HEK293 (cell line): ENCODE data around the gene TFB2M.
A peak's percentile ranks its signal among the peaks of the same experiment; 100 is the strongest.

Experiments
- CTCF ChIA-PET: fragments of 350-600 bp; formaldehyde crosslinking; extraction: SDS; loops from one replicate; lab custom pipeline; 2021; ENCODE audit warnings: antibody characterized with exemption; lab: Yijun Ruan, JAX
- POLR2A ChIA-PET: fragments of 300-600 bp; formaldehyde crosslinking; extraction: SDS; loops from one replicate; lab custom pipeline; 2020; ENCODE audit warnings: antibody characterized with exemption, inconsistent platforms; lab: Yijun Ruan, JAX
- H3K27ac ChIP-seq: fragments of 200-500 bp; sonication (Bioruptor generic); 2 replicates; pipeline ENCODE4 v1.5.1; 2014; ENCODE audit warnings: low read depth, low read length, control low read depth, inconsistent platforms; ENCODE audit errors: extremely low read depth
- H3K36me3 ChIP-seq, 2 experiments: fragments of 200-500 bp in 1 of 2; sonication (Bioruptor generic) in 1 of 2; 1 replicate in 1 of 2; 2 replicates in 1 of 2; pipeline ENCODE4 v1.5.1; 2014 to 2017; ENCODE audit warnings: inconsistent platforms in 2 of 2, low read length in 2 of 2; ENCODE audit not compliant: control insufficient read depth in 2 of 2, insufficient read depth in 1 of 2
- H3K4me1 ChIP-seq: fragments of 200-500 bp; sonication (Bioruptor generic); 2 replicates; pipeline ENCODE4 v1.5.1; 2014; ENCODE audit warnings: mild to moderate bottlenecking, low read length, inconsistent platforms; ENCODE audit not compliant: control insufficient read depth, insufficient read depth
- H3K4me3 ChIP-seq: 2 replicates; pipeline ENCODE4 v1.5.1; 2011; ENCODE audit warnings: low read depth, mild to moderate bottlenecking, control low read depth, low read length, moderate library complexity
- H3K9me3 ChIP-seq: fragments of 200-500 bp; sonication (Bioruptor generic); 2 replicates; pipeline ENCODE4 v1.5.1; 2014; ENCODE audit warnings: low read depth, low read length, inconsistent platforms; ENCODE audit not compliant: control insufficient read depth, insufficient read depth
- GLIS2 ChIP-seq: fragments of 450-650 bp; formaldehyde crosslinking; IDR thresholded peaks from 2 replicates; pipeline ENCODE4 v1.5.1; 2016; ENCODE audit warnings: missing biosample characterization, missing genetic modification characterization
- IKZF3 ChIP-seq: fragments of 450-650 bp; IDR thresholded peaks from 2 replicates; pipeline ENCODE4 v1.5.0; 2018; ENCODE audit warnings: missing biosample characterization, mild to moderate bottlenecking, missing genetic modification characterization, moderate library complexity
- KLF16 ChIP-seq: fragments of 450-650 bp; formaldehyde crosslinking; IDR thresholded peaks from 2 replicates; pipeline ENCODE4 v1.5.1; 2017; ENCODE audit warnings: missing biosample characterization, missing genetic modification characterization
- OSR2 ChIP-seq: fragments of 450-650 bp; formaldehyde crosslinking; IDR thresholded peaks from 2 replicates; pipeline ENCODE4 v1.5.1; 2016; ENCODE audit warnings: missing biosample characterization, missing genetic modification characterization
- SP2 ChIP-seq: fragments of 450-650 bp; formaldehyde crosslinking; IDR thresholded peaks from 2 replicates; pipeline ENCODE4 v1.5.1; 2016; ENCODE audit warnings: missing biosample characterization, missing genetic modification characterization
- SP7 ChIP-seq: fragments of 450-650 bp; formaldehyde crosslinking; IDR thresholded peaks from 2 replicates; pipeline ENCODE4 v1.5.1; 2016; ENCODE audit warnings: missing biosample characterization, missing genetic modification characterization
- YY1 ChIP-seq: fragments of 450-650 bp; formaldehyde crosslinking; IDR thresholded peaks from 2 replicates; pipeline ENCODE4 v1.5.1; 2018; ENCODE audit warnings: missing biosample characterization, missing genetic modification characterization
- ZBTB8A ChIP-seq: fragments of 450-650 bp; formaldehyde crosslinking; IDR thresholded peaks from 2 replicates; pipeline ENCODE4 v1.5.1; 2016; ENCODE audit warnings: missing biosample characterization, missing genetic modification characterization
- ZFP41 ChIP-seq: fragments of 450-650 bp; formaldehyde crosslinking; IDR thresholded peaks from 2 replicates; pipeline ENCODE4 v1.5.1; 2016; ENCODE audit warnings: missing biosample characterization, missing genetic modification characterization, borderline replicate concordance
- ZIC2 ChIP-seq: fragments of 450-650 bp; formaldehyde crosslinking; IDR thresholded peaks from 2 replicates; pipeline ENCODE4 v1.5.1; 2016; ENCODE audit warnings: missing biosample characterization, missing genetic modification characterization
- ZNF19 ChIP-seq: fragments of 450-650 bp; formaldehyde crosslinking; IDR thresholded peaks from 2 replicates; pipeline ENCODE4; 2016; ENCODE audit warnings: missing biosample characterization, missing genetic modification characterization, low read depth
- ZNF2 ChIP-seq: fragments of 450-650 bp; formaldehyde crosslinking; IDR thresholded peaks from 2 replicates; pipeline ENCODE4 v1.5.1; 2016; ENCODE audit warnings: missing biosample characterization, missing genetic modification characterization
- ZNF221 ChIP-seq: fragments of 450-650 bp; formaldehyde crosslinking; IDR thresholded peaks from 2 replicates; pipeline ENCODE4 v1.5.1; 2017; ENCODE audit warnings: missing biosample characterization, missing genetic modification characterization, borderline replicate concordance
- ZNF341 ChIP-seq: fragments of 450-650 bp; formaldehyde crosslinking; IDR thresholded peaks from 2 replicates; pipeline ENCODE4; 2016; ENCODE audit warnings: low read depth, missing biosample characterization, missing genetic modification characterization
- ZNF48 ChIP-seq: fragments of 450-650 bp; formaldehyde crosslinking; IDR thresholded peaks from 2 replicates; pipeline ENCODE4 v1.5.1; 2016; ENCODE audit warnings: missing biosample characterization, missing genetic modification characterization
- ZNF600 ChIP-seq: fragments of 450-650 bp; formaldehyde crosslinking; IDR thresholded peaks from 2 replicates; pipeline ENCODE4 v1.5.1; 2016; ENCODE audit warnings: missing biosample characterization, missing genetic modification characterization
- ZNF626 ChIP-seq: fragments of 450-650 bp; sonication (Bioruptor Pico); formaldehyde crosslinking; IDR thresholded peaks from 2 replicates; pipeline ENCODE4 v1.5.1; 2018; ENCODE audit warnings: missing biosample characterization, missing genetic modification characterization, inconsistent platforms
- TF ChIP-seq, protein P1 (sequence below): fragments of 450-650 bp; formaldehyde crosslinking; IDR thresholded peaks from 2 replicates; pipeline ENCODE4 v1.5.1; 2016; ENCODE audit warnings: missing biosample characterization, missing genetic modification characterization
- TF ChIP-seq, protein P2 (sequence below): fragments of 450-650 bp; formaldehyde crosslinking; optimal IDR thresholded peaks from 2 replicates; pipeline ENCODE3; 2016; ENCODE audit warnings: missing biosample characterization, mild to moderate bottlenecking, missing genetic modification characterization
- TF ChIP-seq, protein P3 (sequence below): fragments of 450-650 bp; formaldehyde crosslinking; conservative IDR thresholded peaks from 2 replicates; pipeline ENCODE4 v1.5.1; 2016; ENCODE audit warnings: low read depth, missing biosample characterization, missing genetic modification characterization
- TF ChIP-seq, protein P4 (sequence below): fragments of 450-650 bp; formaldehyde crosslinking; conservative IDR thresholded peaks from 2 replicates; pipeline ENCODE4 v1.5.1; 2016; ENCODE audit warnings: low read depth, missing biosample characterization, missing genetic modification characterization
- TF ChIP-seq, protein P5 (sequence below): fragments of 450-650 bp; formaldehyde crosslinking; IDR thresholded peaks from 2 replicates; pipeline ENCODE4 v1.5.1; 2017; ENCODE audit warnings: missing biosample characterization, missing genetic modification characterization

The TFB2M gene

DNA sequence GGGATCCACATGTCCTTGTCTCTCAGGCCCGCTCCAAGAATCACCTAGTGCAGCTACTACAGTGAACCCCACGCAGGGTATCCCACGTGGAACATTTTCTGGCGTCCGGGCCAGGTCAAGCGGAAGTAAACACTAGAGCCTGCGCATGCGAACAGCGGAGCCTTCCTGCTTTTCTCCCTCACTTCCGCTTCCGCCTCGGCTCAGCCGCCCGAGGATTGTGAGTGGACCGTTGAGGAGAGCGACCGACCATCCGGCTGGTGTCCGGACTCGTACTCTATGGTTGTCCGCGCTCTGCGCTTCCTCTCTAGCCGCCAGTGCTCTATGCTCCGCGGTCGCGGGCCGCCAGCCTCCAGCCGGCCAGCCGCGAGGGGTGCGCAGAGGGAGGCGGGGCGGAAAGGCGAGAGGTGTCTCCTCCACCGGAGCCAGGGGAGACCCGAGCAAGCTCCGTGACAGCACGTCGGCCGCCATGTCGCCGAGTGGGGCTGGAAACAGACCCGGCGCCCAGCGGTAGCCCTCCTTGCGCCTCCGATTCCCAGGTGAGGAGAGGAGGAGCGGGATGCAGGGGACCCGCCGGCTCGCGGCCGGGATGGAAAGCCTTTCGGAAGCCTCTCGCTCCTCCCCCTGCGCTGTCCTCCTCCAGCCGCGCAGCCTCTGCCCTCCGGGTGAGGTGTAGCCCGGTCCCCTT, at the start of gene TFB2M, which contains the start of gene CNST:
Gene TFB2M, minus strand, starts transcription at position 134 of the 685 bp plus-strand sequence. Its CDS starts 123 bp downstream, at position 11.
Gene CNST, plus strand, starts transcription at position 329 of the 685 bp plus-strand sequence. CDS start 25,107 bp downstream, outside the sequence.
- Histone ChIP-seq H3K27ac (peak within 1 kb of the TSS; percentile 38; the same call in 1 of the 2 replicates), H3K4me1 (no peaks in the 10 kb centered on the region), H3K9me3 (no peaks in the 10 kb centered on the region), H3K36me3 (peaks cover 0 to 8% of the 10 kb centered on the region in 2 experiments; a peak in 1 of 3 replicates), H3K4me3 (peak within 1 kb of the TSS; percentile 75)
- ChIA-PET POLR2A (interaction anchor here (0.9 to 1.2 kb wide), 2 partner anchors 13 to 59 kb away, joined by 3 to 7 read pairs; partner anchors contain the start of gene SMYD3), CTCF (no interaction called here)
- TF ChIP-seq IKZF3 (tag by site-specific recombination) (no peak), ZNF48 (tag by site-specific recombination) (no peak), ZBTB8A (tag by site-specific recombination) (peak; percentile 68), ZNF600 (tag by site-specific recombination) (0 out of 2 replicates have a peak, but pooled peaks have one; percentile 15), ZNF626 (tag by site-specific recombination) (no peak), ZNF2 (tag by site-specific recombination) (no peak), ZNF341 (tag by site-specific recombination) (peak; percentile 83), SP7 (tag by site-specific recombination) (0 out of 2 replicates have a peak, but pooled peaks have one; percentile 15), OSR2 (tag by site-specific recombination) (no peak), YY1 (tag by site-specific recombination) (no peak), ZFP41 (tag by site-specific recombination) (no peak), KLF16 (tag by site-specific recombination) (0 out of 2 replicates have a peak, but pooled peaks have one; percentile 33), ZNF221 (no peak), ZNF19 (no peak), SP2 (tag by site-specific recombination) (peak; percentile 82), GLIS2 (tag by site-specific recombination) (peak; percentile 69), ZIC2 (tag by site-specific recombination) (0 out of 2 replicates have a peak, but pooled peaks have one; percentile 17)
- TF ChIP-seq, protein P1, sequence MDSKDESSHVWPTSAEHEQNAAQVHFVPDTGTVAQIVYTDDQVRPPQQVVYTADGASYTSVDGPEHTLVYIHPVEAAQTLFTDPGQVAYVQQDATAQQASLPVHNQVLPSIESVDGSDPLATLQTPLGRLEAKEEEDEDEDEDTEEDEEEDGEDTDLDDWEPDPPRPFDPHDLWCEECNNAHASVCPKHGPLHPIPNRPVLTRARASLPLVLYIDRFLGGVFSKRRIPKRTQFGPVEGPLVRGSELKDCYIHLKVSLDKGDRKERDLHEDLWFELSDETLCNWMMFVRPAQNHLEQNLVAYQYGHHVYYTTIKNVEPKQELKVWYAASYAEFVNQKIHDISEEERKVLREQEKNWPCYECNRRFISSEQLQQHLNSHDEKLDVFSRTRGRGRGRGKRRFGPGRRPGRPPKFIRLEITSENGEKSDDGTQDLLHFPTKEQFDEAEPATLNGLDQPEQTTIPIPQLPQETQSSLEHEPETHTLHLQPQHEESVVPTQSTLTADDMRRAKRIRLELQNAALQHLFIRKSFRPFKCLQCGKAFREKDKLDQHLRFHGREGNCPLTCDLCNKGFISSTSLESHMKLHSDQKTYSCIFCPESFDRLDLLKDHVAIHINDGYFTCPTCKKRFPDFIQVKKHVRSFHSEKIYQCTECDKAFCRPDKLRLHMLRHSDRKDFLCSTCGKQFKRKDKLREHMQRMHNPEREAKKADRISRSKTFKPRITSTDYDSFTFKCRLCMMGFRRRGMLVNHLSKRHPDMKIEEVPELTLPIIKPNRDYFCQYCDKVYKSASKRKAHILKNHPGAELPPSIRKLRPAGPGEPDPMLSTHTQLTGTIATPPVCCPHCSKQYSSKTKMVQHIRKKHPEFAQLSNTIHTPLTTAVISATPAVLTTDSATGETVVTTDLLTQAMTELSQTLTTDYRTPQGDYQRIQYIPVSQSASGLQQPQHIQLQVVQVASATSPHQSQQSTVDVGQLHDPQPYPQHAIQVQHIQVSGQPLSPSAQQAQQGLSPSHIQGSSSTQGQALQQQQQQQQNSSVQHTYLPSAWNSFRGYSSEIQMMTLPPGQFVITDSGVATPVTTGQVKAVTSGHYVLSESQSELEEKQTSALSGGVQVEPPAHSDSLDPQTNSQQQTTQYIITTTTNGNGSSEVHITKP: 0 out of 2 replicates have a peak, but pooled peaks have one; percentile 27
- TF ChIP-seq, protein P2, sequence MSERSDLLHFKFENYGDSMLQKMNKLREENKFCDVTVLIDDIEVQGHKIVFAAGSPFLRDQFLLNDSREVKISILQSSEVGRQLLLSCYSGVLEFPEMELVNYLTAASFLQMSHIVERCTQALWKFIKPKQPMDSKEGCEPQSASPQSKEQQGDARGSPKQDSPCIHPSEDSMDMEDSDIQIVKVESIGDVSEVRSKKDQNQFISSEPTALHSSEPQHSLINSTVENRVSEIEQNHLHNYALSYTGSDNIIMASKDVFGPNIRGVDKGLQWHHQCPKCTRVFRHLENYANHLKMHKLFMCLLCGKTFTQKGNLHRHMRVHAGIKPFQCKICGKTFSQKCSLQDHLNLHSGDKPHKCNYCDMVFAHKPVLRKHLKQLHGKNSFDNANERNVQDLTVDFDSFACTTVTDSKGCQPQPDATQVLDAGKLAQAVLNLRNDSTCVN: peak; percentile 53
- TF ChIP-seq, protein P3, sequence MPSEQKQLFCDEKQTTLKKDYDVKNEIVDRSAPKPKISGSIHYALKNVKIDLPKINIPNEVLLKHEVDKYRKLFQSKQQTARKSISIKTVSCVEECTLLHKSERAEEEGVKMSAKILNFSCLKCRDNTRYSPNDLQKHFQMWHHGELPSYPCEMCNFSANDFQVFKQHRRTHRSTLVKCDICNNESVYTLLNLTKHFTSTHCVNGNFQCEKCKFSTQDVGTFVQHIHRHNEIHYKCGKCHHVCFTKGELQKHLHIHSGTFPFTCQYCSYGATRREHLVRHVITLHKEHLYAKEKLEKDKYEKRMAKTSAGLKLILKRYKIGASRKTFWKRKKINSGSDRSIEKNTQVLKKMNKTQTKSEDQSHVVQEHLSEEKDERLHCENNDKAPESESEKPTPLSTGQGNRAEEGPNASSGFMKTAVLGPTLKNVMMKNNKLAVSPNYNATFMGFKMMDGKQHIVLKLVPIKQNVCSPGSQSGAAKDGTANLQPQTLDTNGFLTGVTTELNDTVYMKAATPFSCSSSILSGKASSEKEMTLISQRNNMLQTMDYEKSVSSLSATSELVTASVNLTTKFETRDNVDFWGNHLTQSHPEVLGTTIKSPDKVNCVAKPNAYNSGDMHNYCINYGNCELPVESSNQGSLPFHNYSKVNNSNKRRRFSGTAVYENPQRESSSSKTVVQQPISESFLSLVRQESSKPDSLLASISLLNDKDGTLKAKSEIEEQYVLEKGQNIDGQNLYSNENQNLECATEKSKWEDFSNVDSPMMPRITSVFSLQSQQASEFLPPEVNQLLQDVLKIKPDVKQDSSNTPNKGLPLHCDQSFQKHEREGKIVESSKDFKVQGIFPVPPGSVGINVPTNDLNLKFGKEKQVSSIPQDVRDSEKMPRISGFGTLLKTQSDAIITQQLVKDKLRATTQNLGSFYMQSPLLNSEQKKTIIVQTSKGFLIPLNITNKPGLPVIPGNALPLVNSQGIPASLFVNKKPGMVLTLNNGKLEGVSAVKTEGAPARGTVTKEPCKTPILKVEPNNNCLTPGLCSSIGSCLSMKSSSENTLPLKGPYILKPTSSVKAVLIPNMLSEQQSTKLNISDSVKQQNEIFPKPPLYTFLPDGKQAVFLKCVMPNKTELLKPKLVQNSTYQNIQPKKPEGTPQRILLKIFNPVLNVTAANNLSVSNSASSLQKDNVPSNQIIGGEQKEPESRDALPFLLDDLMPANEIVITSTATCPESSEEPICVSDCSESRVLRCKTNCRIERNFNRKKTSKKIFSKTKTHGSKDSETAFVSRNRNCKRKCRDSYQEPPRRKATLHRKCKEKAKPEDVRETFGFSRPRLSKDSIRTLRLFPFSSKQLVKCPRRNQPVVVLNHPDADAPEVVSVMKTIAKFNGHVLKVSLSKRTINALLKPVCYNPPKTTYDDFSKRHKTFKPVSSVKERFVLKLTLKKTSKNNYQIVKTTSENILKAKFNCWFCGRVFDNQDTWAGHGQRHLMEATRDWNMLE (tag by site-specific recombination): peak; percentile 90
- TF ChIP-seq, protein P4, sequence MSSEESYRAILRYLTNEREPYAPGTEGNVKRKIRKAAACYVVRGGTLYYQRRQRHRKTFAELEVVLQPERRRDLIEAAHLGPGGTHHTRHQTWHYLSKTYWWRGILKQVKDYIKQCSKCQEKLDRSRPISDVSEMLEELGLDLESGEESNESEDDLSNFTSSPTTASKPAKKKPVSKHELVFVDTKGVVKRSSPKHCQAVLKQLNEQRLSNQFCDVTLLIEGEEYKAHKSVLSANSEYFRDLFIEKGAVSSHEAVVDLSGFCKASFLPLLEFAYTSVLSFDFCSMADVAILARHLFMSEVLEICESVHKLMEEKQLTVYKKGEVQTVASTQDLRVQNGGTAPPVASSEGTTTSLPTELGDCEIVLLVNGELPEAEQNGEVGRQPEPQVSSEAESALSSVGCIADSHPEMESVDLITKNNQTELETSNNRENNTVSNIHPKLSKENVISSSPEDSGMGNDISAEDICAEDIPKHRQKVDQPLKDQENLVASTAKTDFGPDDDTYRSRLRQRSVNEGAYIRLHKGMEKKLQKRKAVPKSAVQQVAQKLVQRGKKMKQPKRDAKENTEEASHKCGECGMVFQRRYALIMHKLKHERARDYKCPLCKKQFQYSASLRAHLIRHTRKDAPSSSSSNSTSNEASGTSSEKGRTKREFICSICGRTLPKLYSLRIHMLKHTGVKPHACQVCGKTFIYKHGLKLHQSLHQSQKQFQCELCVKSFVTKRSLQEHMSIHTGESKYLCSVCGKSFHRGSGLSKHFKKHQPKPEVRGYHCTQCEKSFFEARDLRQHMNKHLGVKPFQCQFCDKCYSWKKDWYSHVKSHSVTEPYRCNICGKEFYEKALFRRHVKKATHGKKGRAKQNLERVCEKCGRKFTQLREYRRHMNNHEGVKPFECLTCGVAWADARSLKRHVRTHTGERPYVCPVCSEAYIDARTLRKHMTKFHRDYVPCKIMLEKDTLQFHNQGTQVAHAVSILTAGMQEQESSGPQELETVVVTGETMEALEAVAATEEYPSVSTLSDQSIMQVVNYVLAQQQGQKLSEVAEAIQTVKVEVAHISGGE: peak; percentile 92
- TF ChIP-seq, protein P5, sequence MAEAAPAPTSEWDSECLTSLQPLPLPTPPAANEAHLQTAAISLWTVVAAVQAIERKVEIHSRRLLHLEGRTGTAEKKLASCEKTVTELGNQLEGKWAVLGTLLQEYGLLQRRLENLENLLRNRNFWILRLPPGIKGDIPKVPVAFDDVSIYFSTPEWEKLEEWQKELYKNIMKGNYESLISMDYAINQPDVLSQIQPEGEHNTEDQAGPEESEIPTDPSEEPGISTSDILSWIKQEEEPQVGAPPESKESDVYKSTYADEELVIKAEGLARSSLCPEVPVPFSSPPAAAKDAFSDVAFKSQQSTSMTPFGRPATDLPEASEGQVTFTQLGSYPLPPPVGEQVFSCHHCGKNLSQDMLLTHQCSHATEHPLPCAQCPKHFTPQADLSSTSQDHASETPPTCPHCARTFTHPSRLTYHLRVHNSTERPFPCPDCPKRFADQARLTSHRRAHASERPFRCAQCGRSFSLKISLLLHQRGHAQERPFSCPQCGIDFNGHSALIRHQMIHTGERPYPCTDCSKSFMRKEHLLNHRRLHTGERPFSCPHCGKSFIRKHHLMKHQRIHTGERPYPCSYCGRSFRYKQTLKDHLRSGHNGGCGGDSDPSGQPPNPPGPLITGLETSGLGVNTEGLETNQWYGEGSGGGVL: no peak
